CD4-positive, alpha-beta T cell treated with Interleukin-15 for 1 hour (primary cell): Measurements from ENCODE around the gene UAP1L1.

ENCODE experiments used
- DNase-seq: peaks from one replicate; pipeline ENCODE4 v3.0.0-alpha.2; 2020

UAP1L1 gene

DNA sequence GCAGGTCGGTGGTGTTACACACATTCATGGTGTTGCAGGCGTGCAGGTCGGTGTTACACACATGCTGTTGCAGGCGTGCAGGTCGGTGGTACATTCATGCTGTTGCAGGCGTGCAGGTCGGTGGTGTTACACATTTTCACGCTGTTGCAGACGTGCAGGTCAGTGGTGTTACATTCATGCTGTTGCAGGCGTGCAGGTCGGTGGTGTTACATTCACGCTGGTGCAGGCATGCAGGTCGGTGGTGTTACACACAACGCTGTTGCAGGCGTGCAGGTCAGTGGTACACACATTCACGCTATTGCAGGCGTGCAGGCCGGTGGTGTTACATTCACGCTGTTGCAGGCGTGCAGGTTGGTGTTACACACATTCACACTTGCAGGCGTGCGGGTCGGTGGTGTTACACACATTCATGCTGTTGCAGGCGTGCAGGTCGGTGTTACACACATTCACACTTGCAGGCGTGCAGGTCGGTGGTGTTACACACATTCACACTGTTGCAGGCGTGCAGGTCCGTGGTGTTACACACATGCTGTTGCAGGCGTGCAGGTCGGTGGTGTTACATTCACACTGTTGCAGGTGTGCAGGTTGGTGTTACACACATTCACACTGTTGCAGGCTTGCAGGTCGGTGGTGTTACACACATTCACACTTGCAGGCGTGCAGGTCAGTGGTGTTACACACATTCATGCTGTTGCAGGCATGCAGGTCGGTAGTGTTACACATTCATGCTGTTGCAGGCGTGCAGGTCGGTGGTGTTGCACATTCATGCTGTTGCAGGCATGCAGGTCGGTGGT lies 26.1 kb downstream of the UAP1L1 start:
- no peak for DNase-seq

DNA sequence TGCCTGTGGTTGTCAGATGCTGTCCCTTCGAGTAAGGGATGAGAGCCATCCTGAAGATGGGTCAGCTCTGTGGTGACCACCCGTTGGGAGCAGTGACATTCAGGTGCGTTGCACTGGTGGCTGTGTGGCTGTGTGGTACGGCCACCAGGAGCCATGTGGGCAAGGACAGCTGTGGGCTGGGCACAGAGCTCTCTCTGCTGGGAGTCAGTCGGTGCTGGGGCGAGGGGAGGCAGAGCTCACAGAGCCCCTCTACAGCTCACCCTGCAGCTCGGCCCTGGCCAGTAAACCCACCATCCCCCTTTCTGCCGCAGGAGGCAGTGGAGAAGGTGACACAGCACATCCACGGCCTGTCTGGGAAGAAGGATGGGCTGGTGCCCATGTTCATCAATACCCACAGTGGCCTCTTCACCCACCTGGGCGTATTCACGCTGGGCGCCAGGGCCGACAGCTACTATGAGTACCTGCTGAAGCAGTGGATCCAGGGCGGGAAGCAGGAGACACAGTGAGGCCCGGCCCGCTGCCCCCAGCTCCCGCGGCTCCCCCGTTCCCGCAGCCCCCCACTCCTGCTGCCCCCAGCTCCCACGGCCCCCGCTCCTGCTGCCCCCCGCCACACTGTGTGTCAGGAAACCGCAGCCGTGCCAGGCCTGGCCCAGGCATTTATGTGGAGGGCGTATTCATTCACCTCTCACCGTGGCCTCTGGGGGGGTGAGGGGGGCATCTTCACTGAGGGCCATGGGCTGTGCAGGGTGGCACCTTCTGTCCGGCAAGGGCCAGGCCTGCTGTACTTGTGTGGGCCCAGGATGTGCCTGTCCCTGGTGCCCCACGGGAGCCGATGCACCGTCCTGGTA lies 28.7 kb downstream of the UAP1L1 start:
- no peak for DNase-seq

DNA sequence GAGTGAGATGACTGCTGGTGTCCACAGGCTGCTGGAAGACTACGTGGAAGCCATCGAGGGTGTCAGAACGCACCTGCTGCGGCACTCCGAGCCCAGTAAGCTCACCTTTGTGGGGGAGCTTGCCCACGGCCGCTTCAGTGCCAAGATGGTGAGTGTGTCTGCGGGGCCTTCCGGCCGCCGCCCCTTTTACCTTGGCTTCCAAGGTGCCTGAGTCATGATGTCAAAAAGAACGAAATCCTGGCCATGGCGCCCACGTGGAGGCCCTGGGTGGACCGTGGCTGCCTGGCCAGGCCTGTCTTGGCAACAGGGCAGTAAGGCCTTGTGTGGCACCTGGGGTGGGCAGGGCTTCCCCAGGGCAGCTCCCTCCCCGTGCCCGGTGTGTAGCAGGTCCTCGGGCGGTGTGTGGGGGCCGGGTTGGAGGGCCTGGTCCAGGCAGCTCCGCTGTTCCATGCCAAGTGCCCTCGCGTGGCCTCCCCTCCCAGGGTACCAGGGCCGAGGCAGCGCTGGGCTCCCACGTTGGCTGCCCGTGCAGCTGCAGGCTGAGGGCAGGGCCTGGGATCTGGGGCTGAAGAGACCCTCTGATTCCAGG lies 29.4 kb downstream of the UAP1L1 start:
- no peak for DNase-seq

DNA sequence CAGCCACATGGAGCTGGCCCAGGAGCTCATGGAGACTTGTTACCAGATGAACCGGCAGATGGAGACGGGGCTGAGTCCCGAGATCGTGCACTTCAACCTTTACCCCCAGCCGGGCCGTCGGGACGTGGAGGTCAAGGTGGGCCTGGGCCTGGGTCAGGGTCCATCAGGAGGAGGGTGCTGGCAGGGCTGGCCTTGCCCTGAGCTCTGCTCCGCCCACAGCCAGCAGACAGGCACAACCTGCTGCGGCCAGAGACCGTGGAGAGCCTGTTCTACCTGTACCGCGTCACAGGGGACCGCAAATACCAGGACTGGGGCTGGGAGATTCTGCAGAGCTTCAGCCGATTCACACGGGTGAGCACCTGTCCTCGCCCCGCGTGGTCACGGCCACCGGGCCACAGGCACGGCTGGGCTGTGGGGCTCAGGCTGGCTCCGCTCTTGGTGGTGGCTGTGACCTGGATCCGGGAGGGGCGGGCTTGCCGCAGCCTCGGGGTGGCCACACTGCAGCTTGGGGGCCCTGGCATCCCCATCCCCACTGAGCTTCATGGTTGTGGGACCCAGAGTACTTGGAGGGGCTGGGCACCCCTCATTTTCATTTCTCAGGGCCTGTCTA lies 30.1 kb downstream of the UAP1L1 start:
- DNase-seq: no peak

DNA sequence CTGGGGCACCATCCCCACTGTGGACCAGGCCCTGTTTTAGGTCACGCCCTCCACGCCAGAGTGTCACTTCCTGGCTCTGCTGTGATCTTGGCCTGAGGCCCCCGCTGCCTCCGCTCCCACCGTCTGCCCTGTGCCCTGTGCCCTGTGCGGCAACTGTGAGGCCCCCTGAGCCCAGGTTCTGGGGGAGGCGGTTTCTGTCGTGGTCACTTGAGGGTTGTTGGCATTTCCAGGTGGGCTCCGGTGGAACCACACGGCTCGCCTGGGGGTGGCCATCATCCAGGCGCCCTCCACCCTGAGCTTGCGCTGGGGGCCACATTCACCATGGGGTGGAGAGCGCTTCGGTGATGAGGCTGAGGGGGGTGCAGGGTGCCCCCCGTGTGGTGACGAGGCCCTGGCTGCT lies 30.7 kb downstream of the UAP1L1 start:
- DNase-seq: no peak

DNA sequence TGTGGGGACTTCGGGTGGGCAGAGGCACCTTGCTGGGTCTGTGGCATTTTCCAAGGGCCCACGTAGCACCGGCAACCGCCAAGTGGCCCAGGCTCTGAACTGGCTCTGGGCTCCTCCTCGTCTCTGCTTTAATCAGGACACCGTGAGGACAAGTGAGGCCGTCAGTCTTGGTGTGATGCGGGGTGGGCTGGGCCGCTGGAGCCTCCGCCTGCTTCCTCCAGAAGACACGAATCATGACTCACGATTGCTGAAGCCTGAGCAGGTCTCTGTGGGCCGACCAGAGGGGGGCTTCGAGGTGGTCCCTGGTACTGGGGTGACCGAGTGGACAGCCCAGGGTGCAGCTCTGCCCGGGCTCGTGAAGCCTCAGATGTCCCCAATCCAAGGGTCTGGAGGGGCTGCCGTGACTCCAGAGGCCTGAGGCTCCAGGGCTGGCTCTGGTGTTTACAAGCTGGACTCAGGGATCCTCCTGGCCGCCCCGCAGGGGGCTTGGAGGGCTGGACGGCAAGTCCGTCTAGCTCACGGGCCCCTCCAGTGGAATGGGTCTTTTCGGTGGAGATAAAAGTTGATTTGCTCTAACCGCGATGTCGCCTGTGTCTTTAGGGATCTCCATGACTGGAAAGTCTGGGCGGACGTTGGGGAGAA lies 31.4 kb downstream of the UAP1L1 start:
- no peak for DNase-seq

DNA sequence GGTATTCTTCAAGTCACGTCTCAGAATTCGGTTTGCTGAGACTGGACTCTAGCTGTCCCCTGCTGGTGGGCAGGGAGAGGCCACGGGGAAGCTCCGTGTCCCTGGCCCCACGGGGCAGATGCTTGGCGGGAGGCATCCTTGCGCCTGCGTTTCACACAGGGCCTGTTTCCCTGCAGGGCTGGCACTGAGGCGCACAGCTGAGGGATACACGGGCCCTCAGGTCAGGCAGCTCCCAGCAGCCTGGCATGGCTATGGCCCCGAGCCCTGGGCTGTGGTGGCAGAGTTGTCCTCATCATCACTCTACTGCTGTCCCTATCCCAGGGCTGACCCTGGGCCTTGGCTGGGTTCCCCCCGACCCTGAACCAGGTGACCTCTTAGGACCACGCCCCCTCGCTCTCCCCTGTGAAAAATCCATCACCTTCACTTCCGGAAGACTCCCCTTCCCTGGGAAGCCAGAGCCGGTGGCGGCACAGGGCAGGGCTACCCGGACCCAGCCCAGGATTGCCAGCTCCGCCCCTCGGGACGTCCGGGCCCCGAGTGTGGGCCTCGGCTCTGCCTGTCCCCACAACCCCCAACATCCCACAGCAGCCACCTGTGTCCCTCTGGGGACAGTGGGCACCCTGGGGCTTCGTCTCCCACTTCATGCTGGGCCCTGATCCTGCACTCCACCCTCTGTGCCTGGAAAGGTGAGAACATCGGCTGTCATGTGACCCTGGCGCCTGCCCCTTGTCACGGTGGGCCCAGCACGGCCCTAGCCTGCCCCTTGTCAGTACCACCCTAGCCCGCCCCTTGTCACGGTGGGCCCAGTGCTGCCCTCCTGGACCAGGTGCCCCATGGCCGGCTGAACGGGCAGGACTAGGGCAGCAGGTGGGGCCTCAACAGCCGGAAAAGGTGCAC lies 32.2 kb downstream of the UAP1L1 start:
- no peak for DNase-seq

DNA sequence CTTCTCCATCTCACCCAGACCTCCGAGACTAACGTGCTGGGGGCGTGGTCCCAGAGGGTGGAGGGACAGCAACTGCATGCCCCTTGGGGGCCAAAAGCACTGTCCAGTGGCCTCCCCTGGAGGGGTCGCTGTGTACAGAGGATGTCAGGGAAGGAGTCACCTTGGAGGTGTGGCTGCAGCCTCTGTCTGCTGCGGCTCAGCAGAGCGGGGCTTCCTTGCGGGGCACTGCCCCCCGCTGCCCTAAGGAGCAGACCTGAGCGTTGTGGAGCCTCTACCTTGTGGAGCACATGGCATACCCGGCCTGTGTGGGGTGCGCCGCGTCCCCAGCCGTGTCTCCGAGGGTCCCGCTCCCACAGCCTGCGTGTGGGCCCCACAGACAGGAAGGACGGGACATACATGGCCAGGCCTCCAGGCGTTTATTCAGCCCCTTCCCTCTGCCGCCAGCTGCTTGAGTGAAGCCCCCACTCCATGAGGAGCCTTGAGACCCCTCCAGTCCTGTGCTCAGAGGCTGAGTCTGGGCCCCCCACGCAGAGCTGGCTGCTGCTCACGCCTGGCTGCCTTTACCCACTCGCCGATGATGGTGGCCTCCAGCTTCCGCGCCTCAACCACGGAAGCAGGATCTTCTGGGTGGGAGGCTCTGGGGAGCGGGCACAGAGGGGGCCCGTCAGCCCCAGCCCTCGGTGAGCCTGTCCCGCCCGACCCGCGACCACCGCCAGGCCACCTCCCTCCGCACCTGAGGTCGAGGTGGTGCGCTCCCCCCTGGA lies 33.0 kb downstream of the UAP1L1 start:
- DNase-seq: no peak

DNA sequence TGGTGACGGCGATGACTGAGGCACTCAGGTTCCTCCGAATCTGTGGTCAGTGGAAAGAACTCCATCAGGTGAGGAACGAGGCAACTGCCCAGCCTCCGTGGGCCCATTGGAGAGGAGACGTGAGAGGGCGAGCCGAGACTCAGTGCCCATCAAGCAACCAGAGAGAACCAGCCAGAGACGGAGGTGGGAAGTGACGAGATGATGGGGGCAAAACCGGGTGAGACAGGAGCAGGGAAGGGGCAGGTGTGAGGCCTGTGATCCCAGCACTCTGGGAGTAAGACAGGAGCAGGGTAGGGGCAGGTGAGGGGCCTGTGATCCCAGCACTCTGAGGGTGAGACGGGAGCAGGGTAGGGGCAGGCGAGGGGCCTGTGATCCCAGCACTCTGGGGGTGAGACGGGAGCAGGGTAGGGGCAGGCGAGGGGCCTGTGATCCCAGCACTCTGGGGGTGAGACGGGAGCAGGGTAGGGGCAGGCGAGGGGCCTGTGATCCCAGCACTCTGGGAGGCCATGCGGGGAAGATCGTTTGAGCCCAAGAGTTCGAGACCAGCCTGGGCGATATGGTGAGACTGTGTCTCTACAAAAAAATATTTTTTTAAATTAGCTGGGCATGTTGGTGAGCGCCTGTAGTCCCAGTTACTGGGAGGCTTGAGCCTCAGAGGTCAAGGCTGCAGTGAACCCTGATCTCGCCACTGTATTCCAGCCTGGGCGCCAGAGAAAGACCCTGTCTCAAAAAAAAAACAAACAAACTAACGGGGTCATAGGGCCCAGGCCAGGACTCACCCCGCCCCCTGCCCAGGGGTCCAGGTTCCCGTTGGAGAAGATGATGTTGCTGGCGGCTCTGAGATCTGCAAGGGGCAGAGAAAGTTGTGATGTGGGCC lies 33.8 kb downstream of the UAP1L1 start:
- DNase-seq: no peak

DNA sequence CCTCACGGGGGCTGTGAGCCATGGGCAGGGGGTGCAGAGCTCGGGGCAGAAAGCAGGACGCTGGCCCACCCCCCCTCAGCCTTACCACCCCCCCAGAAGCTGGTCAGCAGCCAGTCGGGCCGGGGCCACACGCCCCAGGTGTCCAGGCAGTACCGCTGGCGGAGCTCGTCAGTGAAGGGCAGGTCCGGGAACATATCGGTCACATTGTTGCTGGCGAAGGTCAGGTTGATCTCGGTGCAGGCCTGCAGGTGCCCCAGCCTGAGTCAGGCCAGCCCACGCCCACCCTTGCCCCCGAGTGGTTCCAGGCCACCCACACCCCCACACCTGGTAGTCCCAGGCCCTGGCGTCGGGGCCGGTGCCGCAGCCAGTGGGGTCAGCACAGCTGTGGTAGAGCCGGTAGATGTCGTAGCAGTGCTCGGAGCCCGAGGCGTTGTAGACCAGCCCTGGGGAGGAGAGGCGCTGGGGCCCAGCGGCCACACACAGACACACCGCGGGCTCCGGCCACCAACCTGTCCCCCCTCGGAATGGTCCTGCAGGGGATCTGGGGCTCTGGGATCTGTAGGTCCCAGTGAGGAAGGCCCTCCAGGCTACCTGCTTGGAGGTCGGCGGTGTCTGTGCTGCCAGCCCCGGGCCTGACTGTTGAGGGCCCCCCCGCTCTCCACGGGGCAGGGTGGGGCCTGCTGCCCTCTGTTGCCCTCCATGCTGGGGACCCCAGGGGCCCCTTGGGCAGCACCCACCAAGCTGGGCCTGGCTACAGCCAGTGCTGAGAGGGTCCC lies 34.7 kb downstream of the UAP1L1 start:
- no peak for DNase-seq

DNA sequence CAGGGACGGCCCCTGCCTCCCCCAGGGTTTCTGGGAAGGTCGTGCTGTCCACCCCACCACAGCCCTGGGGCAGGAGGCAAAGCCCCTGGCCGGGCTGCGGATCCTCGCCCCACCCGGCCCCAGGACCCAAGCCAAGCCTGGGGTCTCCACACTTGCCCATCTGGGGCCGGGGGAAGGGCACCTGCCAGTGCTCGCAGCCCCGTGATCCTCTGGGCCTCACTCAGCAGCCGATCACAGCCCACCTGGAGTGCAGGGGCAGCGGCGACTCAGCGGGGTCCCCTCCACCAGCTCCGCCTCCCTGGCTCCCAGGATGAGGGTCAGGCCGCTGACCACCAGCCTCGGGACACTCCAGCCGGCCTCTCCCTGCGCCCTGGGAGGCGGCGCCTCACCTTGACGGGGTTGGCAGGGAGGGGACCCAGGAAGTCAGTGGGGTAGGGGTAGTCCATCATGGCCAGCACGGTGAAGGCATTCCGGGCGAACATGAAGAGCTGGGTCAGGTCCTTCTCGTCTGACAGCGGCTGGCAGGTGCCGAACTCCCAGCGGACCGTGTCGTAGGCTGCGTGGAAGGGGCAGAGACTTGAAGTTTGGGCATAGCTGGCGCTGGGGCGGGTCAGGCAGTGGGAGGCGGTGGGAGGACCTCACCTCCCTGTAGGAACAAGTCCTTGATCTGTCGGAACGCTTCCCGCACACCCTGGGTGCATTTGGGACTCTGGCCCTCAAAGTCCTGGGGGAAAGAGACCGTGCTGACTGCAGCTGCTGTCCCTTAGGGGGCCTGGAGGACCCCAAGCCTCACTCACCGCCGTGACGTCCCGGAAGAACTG lies 35.5 kb downstream of the UAP1L1 start:
- DNase-seq: no peak

DNA sequence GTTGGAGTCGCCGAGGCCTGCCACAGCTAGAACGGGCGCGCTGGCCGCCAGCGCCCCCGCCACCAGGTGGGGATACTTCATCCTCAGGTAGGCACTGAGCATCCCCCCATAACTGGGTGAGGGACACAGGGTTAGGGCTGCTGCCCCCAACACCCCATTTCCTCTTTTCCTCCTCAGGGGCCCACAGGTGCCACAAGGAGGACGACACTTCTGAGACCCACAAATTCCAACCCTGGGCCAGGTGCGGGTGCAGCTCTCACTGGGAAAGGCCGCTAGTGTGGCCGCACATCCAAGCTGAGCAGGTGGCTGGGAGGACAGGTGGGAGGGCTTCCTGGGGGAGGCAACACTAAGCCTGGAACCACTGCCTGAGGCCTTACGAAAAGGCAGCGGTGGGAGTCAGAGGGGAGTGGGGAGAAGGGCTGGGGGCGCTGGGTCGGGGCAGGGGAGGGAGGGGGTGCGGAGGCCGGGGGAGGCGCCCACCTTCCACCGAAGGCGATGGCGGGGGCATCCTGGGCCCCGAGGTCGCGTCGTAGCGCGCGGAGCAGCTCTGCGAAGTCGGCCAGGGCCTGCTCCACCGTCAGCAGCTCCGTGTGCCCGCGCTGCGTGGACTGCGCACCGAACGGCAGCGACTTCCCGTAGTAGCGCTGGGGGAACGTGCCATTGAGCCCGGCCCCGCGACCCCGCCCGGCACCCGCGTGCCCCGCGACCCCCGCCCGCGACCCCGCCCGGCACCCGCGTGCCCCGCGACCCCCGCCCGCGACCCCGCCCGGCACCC lies 36.3 kb downstream of the UAP1L1 start:
- no peak for DNase-seq

DNA sequence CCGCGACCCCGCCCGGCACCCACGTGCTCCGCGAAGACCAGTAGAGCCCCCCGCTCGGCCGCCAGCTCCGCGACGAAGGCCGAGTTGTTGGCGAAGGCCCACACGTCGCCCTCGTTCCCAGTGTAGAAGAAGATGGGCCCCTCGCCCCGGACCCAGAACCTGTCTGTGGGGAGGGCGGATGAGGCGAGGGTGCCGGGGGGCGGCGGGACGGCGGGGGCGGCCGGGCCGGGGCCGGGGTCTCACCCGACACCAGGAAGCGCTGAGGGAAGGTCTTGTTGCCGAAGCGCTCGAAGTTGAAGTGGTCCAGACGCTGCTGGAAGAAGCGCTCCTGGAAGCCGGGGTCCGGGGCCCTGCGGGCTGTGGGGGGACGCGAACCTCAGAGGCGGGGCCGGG lies 36.9 kb downstream of the UAP1L1 start:
- no peak for DNase-seq

DNA sequence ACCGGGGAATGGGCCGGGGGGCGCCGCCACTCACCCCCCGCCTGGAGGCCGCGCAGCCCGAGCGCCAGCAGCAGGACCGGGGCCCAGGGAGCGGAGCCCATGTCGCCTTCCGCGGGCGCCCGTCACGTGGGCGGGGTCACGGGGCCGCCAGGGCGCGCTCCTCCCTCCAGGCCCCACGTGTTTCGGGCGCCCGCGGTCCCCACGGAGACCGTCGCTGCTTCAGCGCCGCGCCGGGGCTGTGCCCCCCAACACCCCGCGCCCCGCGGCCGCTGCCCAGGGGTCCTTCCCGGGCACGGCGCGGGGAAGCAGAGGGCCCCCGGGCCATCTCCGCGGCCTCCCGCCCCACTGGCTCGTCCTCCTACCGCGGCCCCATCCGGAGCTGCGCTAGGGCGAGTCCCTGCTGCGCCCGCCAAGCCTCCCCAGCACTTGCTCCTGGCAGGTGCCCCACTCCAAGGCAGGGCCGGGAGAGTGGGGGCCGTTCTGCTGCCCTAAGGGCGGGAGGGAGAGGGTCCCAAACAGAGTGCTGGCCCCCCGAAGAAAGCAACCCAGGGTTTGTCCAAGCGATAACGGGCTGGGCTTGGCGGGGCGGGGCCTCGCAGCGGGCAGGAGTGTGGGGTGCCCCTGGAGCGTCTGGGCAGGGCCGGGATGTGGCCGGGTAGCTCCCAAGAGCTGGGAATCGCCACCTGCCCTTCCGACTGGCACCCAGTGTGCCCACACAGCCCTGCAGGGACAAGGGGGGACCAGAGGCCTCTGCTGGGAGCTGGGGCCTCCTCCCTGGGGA lies 37.5 kb downstream of the UAP1L1 start, which contains the start of gene DPP7:
Gene DPP7 (minus strand): TSS at position 121 of the 781 bp plus-strand sequence. CDS start 20 bp downstream, at position 101.
- peak; percentile 73 for DNase-seq

DNA sequence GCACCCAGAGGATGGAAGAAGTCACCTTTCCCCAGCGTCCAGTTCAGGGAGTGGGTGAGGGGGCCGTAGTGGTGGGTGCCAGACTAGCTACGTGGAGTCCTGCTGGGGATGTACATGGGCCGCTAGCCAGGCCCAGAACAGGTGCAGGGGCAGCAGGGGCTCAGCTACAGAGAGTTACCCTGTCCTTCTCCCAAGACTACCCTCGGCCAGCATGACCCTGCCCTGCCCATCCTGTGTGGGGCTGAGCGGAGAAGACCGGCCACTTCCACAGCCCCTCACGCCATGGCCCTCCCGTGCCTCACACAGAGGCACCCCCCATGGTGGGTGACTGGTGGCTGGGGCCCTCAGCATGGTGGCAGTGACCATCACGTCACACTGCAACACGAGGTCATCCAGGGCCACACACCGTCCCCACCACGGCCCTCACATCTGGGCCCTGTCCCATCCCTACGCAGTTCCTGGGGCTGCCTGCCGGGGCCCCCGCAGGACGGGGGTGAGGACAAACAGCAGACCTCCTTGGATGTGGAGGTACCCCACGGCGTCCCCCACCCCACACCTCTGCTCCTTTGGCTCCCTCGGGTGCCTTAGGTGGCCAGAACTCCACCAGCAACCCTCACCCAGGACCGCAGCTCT lies 38.2 kb downstream of the UAP1L1 start:
- no peak for DNase-seq

DNA sequence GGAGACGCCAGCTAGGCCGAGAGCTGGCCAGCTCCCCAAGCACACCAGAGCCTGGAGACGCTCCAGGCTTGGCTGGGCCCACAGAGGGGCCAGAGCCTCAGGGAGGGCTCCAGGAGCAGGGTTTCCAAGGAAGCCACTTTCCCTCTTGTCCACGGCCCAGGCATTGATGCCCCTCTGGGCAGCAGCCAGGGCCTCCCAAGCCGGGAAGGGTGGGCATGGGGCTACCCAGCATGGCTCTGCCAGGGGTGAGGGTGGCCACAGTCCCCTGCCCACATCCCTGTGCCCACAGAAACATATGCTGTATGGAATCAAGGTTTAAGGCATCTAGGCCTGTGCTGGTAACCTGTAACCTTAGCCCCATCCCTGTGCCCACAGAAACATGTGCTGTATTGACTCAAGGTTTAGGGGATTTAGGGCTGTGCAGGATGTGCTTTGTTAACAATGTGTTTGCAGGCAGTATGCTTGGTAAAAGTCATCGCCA lies 38.8 kb downstream of the UAP1L1 start:
- no peak for DNase-seq
